CD14-positive monocyte (primary cell): ENCODE measurements around the gene GRM4. TPM values are rescaled to one million over a fixed set of nuclear protein-coding genes. Genes with fewer than 3 reads are reported as not detected.

Experiments used
- DNase-seq, 3 donors: peaks; one replicate each; pipeline ENCODE4 v3.0.0-alpha.2; 2011 to 2022
- H2AFZ ChIP-seq: 2 replicates; pipeline ENCODE4 v1.6.0; 2012; ENCODE audit warnings: mild to moderate bottlenecking, low read depth, low read length, inconsistent platforms; ENCODE audit not compliant: insufficient read depth, poor library complexity, severe bottlenecking
- H3K27ac ChIP-seq, 2 donors: 1 replicate in 1 of 2; 2 replicates in 1 of 2; pipeline ENCODE4 v1.5.1; 2012 to 2013; ENCODE audit warnings: low read length in 2 of 2, control low read depth in 1 of 2, inconsistent platforms in 1 of 2, low read depth in 1 of 2, mild to moderate bottlenecking in 1 of 2
- H3K27me3 ChIP-seq, 2 donors: one replicate each; pipeline versions ENCODE4 v1.6.0 to v1.6.1; 2011 to 2013; ENCODE audit warnings: low read length in 2 of 2; ENCODE audit not compliant: control insufficient read depth in 2 of 2, insufficient read depth in 2 of 2
- H3K36me3 ChIP-seq, 2 donors: replicated peaks in 1 of 2; 1 replicate in 1 of 2; 2 replicates in 1 of 2; pipeline versions ENCODE4 v1.5.1 to v1.6.1; 2012 to 2013; ENCODE audit warnings: low read length in 2 of 2, control low read depth in 1 of 2, inconsistent platforms in 1 of 2, mild to moderate bottlenecking in 1 of 2; ENCODE audit not compliant: insufficient read depth in 2 of 2, control insufficient read depth in 1 of 2
- H3K4me1 ChIP-seq, 2 donors: 1 replicate in 1 of 2; 2 replicates in 1 of 2; pipeline versions ENCODE4 v1.5.1 to v1.6.1; 2012 to 2013; ENCODE audit warnings: low read length in 2 of 2, control low read depth in 1 of 2, inconsistent platforms in 1 of 2, mild to moderate bottlenecking in 1 of 2, moderate library complexity in 1 of 2; ENCODE audit not compliant: insufficient read depth in 2 of 2, control insufficient read depth in 1 of 2
- H3K4me2 ChIP-seq: replicated peaks from 2 replicates; pipeline ENCODE3; 2012; ENCODE audit warnings: low read length, moderate library complexity, mild to moderate bottlenecking; ENCODE audit not compliant: poor library complexity, severe bottlenecking; ENCODE audit errors: extremely low read depth
- H3K4me3 ChIP-seq, 3 experiments: fragments of 200-600 bp in 1 of 3; sonication (generic) in 1 of 3; replicated peaks in 1 of 3; 1 replicate in 2 of 3; 2 replicates in 1 of 3; pipeline ENCODE4 v1.5.1; 2011 to 2013; ENCODE audit warnings: low read length in 3 of 3, mild to moderate bottlenecking in 3 of 3, control low read depth in 2 of 3, low read depth in 2 of 3, inconsistent platforms in 1 of 3, moderate library complexity in 1 of 3
- H3K79me2 ChIP-seq: 2 replicates; pipeline ENCODE4 v1.6.0; 2012; ENCODE audit warnings: mild to moderate bottlenecking, control low read depth, inconsistent platforms, low read length, moderate library complexity; ENCODE audit not compliant: insufficient read depth
- H3K9ac ChIP-seq: 2 replicates; pipeline ENCODE4 v1.6.0; 2017; ENCODE audit warnings: low read length, mild to moderate bottlenecking; ENCODE audit not compliant: insufficient read depth, poor library complexity, severe bottlenecking
- H3K9me3 ChIP-seq, 2 donors: replicated peaks in 1 of 2; 1 replicate in 1 of 2; 2 replicates in 1 of 2; pipeline versions ENCODE4 v1.5.1 to v1.6.1; 2012 to 2013; ENCODE audit warnings: low read length in 2 of 2, control low read depth in 1 of 2; ENCODE audit not compliant: control insufficient read depth in 1 of 2, insufficient read depth in 1 of 2
- H4K20me1 ChIP-seq: 2 replicates; pipeline ENCODE4 v1.6.0; 2012; ENCODE audit warnings: mild to moderate bottlenecking, low read length, control low read depth, moderate library complexity; ENCODE audit not compliant: insufficient read depth
- H3K27ac Mint-ChIP-seq, 7 donors: one replicate each; pipeline ENCODE4 v1.8.0; 2020; ENCODE audit warnings: mild to moderate bottlenecking in 7 of 7, mixed read lengths in 7 of 7, moderate library complexity in 6 of 7, inconsistent platforms in 2 of 7
- H3K27me3 Mint-ChIP-seq, 3 donors: one replicate each; pipeline ENCODE4 v1.8.0; 2021 to 2022; ENCODE audit warnings: low read depth in 3 of 3, mild to moderate bottlenecking in 3 of 3, mixed read lengths in 3 of 3, moderate library complexity in 3 of 3, inconsistent platforms in 1 of 3
- H3K36me3 Mint-ChIP-seq, 2 donors: one replicate each; pipeline ENCODE4 v1.8.0; 2020; ENCODE audit warnings: mixed read lengths in 2 of 2, inconsistent platforms in 1 of 2, mild to moderate bottlenecking in 1 of 2
- H3K4me1 Mint-ChIP-seq: one replicate; pipeline ENCODE4 v1.8.0; 2020; ENCODE audit warnings: mild to moderate bottlenecking, mixed read lengths
- H3K4me3 Mint-ChIP-seq, 2 donors: one replicate each; pipeline ENCODE4 v1.8.0; 2020; ENCODE audit warnings: mild to moderate bottlenecking in 2 of 2, mixed read lengths in 2 of 2, moderate library complexity in 1 of 2
- H3K9me3 Mint-ChIP-seq, 7 donors: one replicate each; pipeline ENCODE4 v1.8.0; 2020 to 2022; ENCODE audit warnings: mixed read lengths in 7 of 7, mild to moderate bottlenecking in 6 of 7, moderate library complexity in 6 of 7, inconsistent platforms in 2 of 7
- WGBS: methylation state at CpG from one replicate; pipeline ENCODE4 v1.1.5; 2013; ENCODE audit warnings: missing lambda C conversion rate; ENCODE audit not compliant: insufficient coverage; 5-methylcytosine and 5-hydroxymethylcytosine counted together
- intact Hi-C, 2 donors: fragments of 100-400 bp; cut with micrococcal nuclease; formaldehyde crosslinking; loops; one replicate each; pipeline versions ENCODE4 v1.15.0 to v1.15.1; 2023
- polyA plus RNA-seq, 3 donors: library from polyadenylated mRNA; depleted of rRNA in 1 of 3; unstranded in 2 of 3; stranded (reverse) in 1 of 3; fragments of 300-500 nt in 2 of 3; fragments of >200 nt in 1 of 3; fragmentation: Illumina TruSeq in 2 of 3; gene quantifications; 1 replicate in 2 of 3; 2 replicates in 1 of 3; pipeline ENCODE4 v1.2.3, GENCODE V29; 2012 to 2021
- TF ChIP-seq, protein P1 (sequence below): fragments of 200-600 bp; IDR thresholded peaks from one replicate; pipeline ENCODE4 v1.8.0; 2022; ENCODE audit warnings: antibody characterized with exemption, mild to moderate bottlenecking

GRM4 gene
- polyA plus RNA-seq, 3 donors: not detected

DNA sequence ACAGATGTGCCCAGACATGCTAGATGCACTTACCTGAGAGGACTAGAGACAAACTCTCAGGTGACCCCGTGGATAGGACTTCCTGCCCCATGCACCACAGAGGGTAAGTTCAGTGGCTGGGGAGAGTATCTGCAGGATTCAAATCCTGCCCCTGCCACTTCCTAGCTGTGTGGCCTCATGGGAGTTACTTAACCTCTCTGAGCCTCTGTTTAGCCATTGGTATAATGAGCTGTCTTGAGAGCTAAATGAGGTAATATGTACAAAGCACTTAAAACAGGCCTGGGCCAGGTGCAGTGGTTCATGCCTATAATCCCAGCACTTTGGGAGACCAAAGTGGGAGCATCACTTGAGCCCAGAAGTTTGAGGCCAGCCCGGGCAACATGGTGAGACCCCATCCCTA, 59.3 kb downstream of the GRM4 start:
- no peaks in the 10 kb centered on the region for H3K9me3 Mint-ChIP-seq
- DNase-seq: no peak
- Histone ChIP-seq H3K36me3 (no peaks in the 10 kb centered on the region), H4K20me1 (no peaks in the 10 kb centered on the region), H2AFZ (no peak overlapping the region), H3K79me2 (no peaks in the 10 kb centered on the region), H3K4me1 (no peaks in the 10 kb centered on the region), H3K9me3 (no peaks in the 10 kb centered on the region), H3K27me3 (no peaks in the 10 kb centered on the region), H3K4me2 (no peak overlapping the region), H3K9ac (no peak overlapping the region), H3K4me3 (no peak overlapping the region), H3K27ac (no peak overlapping the region)
- H3K27me3 Mint-ChIP-seq: peaks cover 1 to 11% (median 4%) of the 10 kb centered on the region in 3 donors
- WGBS: no CpG with 5 or more reads among the region's 2 CpGs
- TF ChIP-seq, protein P1, sequence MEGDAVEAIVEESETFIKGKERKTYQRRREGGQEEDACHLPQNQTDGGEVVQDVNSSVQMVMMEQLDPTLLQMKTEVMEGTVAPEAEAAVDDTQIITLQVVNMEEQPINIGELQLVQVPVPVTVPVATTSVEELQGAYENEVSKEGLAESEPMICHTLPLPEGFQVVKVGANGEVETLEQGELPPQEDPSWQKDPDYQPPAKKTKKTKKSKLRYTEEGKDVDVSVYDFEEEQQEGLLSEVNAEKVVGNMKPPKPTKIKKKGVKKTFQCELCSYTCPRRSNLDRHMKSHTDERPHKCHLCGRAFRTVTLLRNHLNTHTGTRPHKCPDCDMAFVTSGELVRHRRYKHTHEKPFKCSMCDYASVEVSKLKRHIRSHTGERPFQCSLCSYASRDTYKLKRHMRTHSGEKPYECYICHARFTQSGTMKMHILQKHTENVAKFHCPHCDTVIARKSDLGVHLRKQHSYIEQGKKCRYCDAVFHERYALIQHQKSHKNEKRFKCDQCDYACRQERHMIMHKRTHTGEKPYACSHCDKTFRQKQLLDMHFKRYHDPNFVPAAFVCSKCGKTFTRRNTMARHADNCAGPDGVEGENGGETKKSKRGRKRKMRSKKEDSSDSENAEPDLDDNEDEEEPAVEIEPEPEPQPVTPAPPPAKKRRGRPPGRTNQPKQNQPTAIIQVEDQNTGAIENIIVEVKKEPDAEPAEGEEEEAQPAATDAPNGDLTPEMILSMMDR: no peak
- intact Hi-C loops: no loop called here
- no peaks in the 10 kb centered on the region for H3K4me1 Mint-ChIP-seq
- H3K27ac Mint-ChIP-seq: no peak overlapping the region
- no peaks in the 10 kb centered on the region for H3K36me3 Mint-ChIP-seq
- no peak overlapping the region for H3K4me3 Mint-ChIP-seq

DNA sequence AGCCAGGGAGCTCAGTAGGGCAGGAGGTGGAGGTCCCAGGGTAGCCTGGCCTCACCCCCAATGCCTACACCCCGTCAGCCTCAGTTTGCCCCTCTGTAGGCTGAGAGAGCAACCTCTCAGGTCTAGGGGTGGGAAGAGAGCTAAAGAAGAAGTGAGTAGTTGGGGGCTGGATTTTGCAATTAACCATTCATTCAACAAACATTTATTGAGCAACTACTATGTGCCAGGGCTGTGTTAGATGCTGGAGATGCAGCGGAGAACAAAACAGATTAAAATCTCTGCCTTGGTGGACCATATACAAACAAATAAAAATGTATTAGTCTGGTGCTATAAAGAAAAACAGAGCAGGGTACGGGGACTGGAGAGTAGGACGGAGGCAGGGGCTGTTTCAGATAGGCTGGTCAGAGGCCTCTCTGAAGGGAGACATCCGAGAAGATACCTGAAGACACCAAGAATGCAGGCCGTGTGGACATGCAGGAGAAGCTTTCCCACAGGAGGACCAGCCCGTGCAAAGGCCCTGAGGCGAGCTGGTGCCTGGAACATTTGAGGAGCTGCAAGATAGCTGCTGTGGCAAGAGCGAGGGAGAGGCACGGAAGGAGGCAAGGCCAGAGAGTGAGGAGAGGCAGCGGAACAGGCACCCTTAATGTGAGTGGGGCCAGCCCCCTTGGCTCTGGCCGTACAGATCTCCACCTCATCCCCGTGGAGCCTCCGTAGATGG, 60.3 kb downstream of the GRM4 start:
- Histone ChIP-seq H3K4me2 (no peak overlapping the region), H3K9me3 (no peaks in the 10 kb centered on the region), H3K27me3 (no peaks in the 10 kb centered on the region), H3K36me3 (no peaks in the 10 kb centered on the region), H3K27ac (no peak overlapping the region), H3K79me2 (no peaks in the 10 kb centered on the region), H3K4me3 (no peak overlapping the region), H4K20me1 (no peaks in the 10 kb centered on the region), H2AFZ (no peak overlapping the region), H3K9ac (no peak overlapping the region), H3K4me1 (no peaks in the 10 kb centered on the region)
- intact Hi-C loops: no loop called here
- Mint-ChIP-seq H3K36me3 (no peaks in the 10 kb centered on the region), H3K4me1 (no peaks in the 10 kb centered on the region), H3K27ac (no peak overlapping the region), H3K27me3 (peaks cover 1 to 11% (median 4%) of the 10 kb centered on the region in 3 donors), H3K9me3 (no peaks in the 10 kb centered on the region), H3K4me3 (no peak overlapping the region)
- TF ChIP-seq, protein P1: no peak
- DNase-seq: no peak
- WGBS: 97% methylated on average over 12 of the region's 14 CpGs
